ENCODE measurements around the gene PTPRN2.

GRCh38 chr7:157618823-157619606 lies 968.6 kb downstream of the PTPRN2 start:
- TF ChIP-seq EZH2 (IDR thresholded peaks at IDR 0.05; ENCODE audit: borderline replicate concordance, low read depth, low read length, poor library complexity, severe bottlenecking) = no peak
- no peak for TF ChIP-seq CTCF (conservative IDR thresholded peaks at IDR 0.05; ENCODE audit: low read depth, low read length)

All from A673 (cell line).